Fibroblast of lung (primary cell): ENCODE data around the gene TPSG1. TPM values are rescaled to one million over a fixed set of nuclear protein-coding genes. Genes with fewer than 3 reads are reported as not detected.

Source experiments
- DNase-seq, 2 donors: peaks; one replicate each; pipeline versions ENCODE4 v3.0.0 to v3.0.0-alpha.2; 2010; ENCODE audit warnings: low read depth in 2 of 2
- H2AFZ ChIP-seq: 2 replicates; pipeline ENCODE4 v1.5.1; 2012; ENCODE audit warnings: low read length, control low read depth, inconsistent platforms
- H3K27ac ChIP-seq: 2 replicates; pipeline ENCODE4 v1.5.1; 2011; ENCODE audit warnings: low read length, control low read depth; ENCODE audit not compliant: insufficient read depth
- H3K27me3 ChIP-seq: 2 replicates; pipeline ENCODE4 v1.5.1; 2011; ENCODE audit warnings: mild to moderate bottlenecking, low read length; ENCODE audit not compliant: control insufficient read depth, insufficient read depth
- H3K36me3 ChIP-seq: 2 replicates; pipeline ENCODE4 v1.5.1; 2011; ENCODE audit warnings: low read length; ENCODE audit not compliant: control insufficient read depth, insufficient read depth
- H3K4me1 ChIP-seq: 2 replicates; pipeline ENCODE4 v1.5.1; 2011; ENCODE audit warnings: low read length; ENCODE audit not compliant: control insufficient read depth, insufficient read depth; ENCODE audit errors: extremely low read depth
- H3K4me2 ChIP-seq: 2 replicates; pipeline ENCODE4 v1.5.1; 2011; ENCODE audit warnings: low read length, control low read depth; ENCODE audit not compliant: insufficient read depth; ENCODE audit errors: extremely low read depth
- H3K4me3 ChIP-seq, 4 experiments: fragments of 200-600 bp in 1 of 4; sonication (generic) in 1 of 4; replicated peaks in 1 of 4; 2 replicates each; pipeline ENCODE4 v1.5.1; 2011 to 2016; ENCODE audit warnings: low read length in 4 of 4, low read depth in 3 of 4, mild to moderate bottlenecking in 3 of 4, control low read depth in 2 of 4, inconsistent platforms in 1 of 4, mixed read lengths in 1 of 4; ENCODE audit not compliant: insufficient read depth in 1 of 4; ENCODE audit errors: control extremely low read depth in 1 of 4
- H3K79me2 ChIP-seq: 2 replicates; pipeline ENCODE4 v1.5.1; 2012; ENCODE audit warnings: mild to moderate bottlenecking, low read length, inconsistent platforms; ENCODE audit not compliant: control insufficient read depth, insufficient read depth
- H3K9ac ChIP-seq: 2 replicates; pipeline ENCODE4 v1.5.1; 2011; ENCODE audit warnings: mild to moderate bottlenecking, low read length, control low read depth; ENCODE audit not compliant: insufficient read depth
- H3K9me3 ChIP-seq: 2 replicates; pipeline ENCODE4 v1.5.1; 2012; ENCODE audit warnings: low read depth, low read length; ENCODE audit not compliant: control insufficient read depth, insufficient read depth
- H4K20me1 ChIP-seq: 2 replicates; pipeline ENCODE4 v1.5.1; 2011; ENCODE audit warnings: low read length; ENCODE audit not compliant: control insufficient read depth, insufficient read depth; ENCODE audit errors: extremely low read depth
- CTCF ChIP-seq, 2 donors: IDR thresholded peaks in 1 of 2; conservative IDR thresholded peaks in 1 of 2; 1 replicate in 1 of 2; 2 replicates in 1 of 2; pipeline ENCODE4 v1.5.1; 2011 to 2012; ENCODE audit warnings: low read length in 2 of 2, control low read depth in 1 of 2, inconsistent platforms in 1 of 2, low read depth in 1 of 2, mild to moderate bottlenecking in 1 of 2
- EZH2 ChIP-seq: IDR thresholded peaks from 2 replicates; pipeline ENCODE4 v1.5.1; 2012; ENCODE audit warnings: low read length, control low read depth, mild to moderate bottlenecking; ENCODE audit errors: missing control alignments
- polyA plus RNA-seq, 2 donors: library from polyadenylated mRNA; depleted of rRNA in 1 of 2; stranded (reverse) in 1 of 2; unstranded in 1 of 2; fragments of >200 nt; gene quantifications; 2 replicates each; pipeline ENCODE4 v1.2.1, GENCODE V29; 2011 to 2012; ENCODE audit warnings: missing spikeins in 1 of 2
- total RNA-seq: library from RNA; depleted of rRNA; stranded (reverse); fragments of >200 nt; gene quantifications from 2 replicates; pipeline ENCODE4 v1.2.1, GENCODE V29; 2014

TPSG1 gene
- total and polyA plus RNA-seq, 2 donors (not counting 1 experiment from before 2014, with no cell fraction given), result not detected

GRCh38 chr16:1198194-1198593, 26.9 kb downstream of the TPSG1 start:
- no peaks in the 10 kb centered on the region for H3K9me3 ChIP-seq
- no peak overlapping the region for H3K27ac ChIP-seq
- no peaks in the 10 kb centered on the region for H3K36me3 ChIP-seq
- no peaks in the 10 kb centered on the region for H3K4me1 ChIP-seq
- no peaks in the 10 kb centered on the region for H3K27me3 ChIP-seq
- no peak overlapping the region for H3K4me2 ChIP-seq
- no peaks in the 10 kb centered on the region for H4K20me1 ChIP-seq
- no peaks in the 10 kb centered on the region for H3K79me2 ChIP-seq
- TF ChIP-seq CTCF (conservative IDR thresholded peaks at IDR 0.05 in 1 of 2, IDR thresholded peaks at IDR 0.05 in 1 of 2; ENCODE audit: low read depth in 1 of 2, low read length in 2 of 2) (no peak), EZH2 (no peak)
- H3K9ac ChIP-seq, result no peak overlapping the region
- no peak for DNase-seq
- H2AFZ ChIP-seq, result no peak overlapping the region
- H3K4me3 ChIP-seq, result no peak overlapping the region

- Histone ChIP-seq H3K36me3 (no peaks in the 10 kb centered on the region), H3K4me2 (no peak overlapping the region), H3K9ac (no peak overlapping the region), H3K4me1 (no peaks in the 10 kb centered on the region), H3K27me3 (no peaks in the 10 kb centered on the region), H2AFZ (no peak overlapping the region), H3K4me3 (no peak overlapping the region), H3K9me3 (no peaks in the 10 kb centered on the region), H3K79me2 (no peaks in the 10 kb centered on the region), H3K27ac (no peak overlapping the region), H4K20me1 (no peaks in the 10 kb centered on the region)
- no peak for TF ChIP-seq EZH2
- TF ChIP-seq CTCF (conservative IDR thresholded peaks at IDR 0.05 in 1 of 2, IDR thresholded peaks at IDR 0.05 in 1 of 2; ENCODE audit: low read depth in 1 of 2, low read length in 2 of 2), result no peak
- no peak for DNase-seq
Measured at GRCh38 chr16:1197237-1197866, 27.7 kb downstream of the TPSG1 start.

- DNase-seq, result no peak
- Histone ChIP-seq H3K9me3 (no peaks in the 10 kb centered on the region), H3K36me3 (no peaks in the 10 kb centered on the region), H3K9ac (no peak overlapping the region), H4K20me1 (no peaks in the 10 kb centered on the region), H3K4me2 (no peak overlapping the region), H3K27ac (no peak overlapping the region), H3K79me2 (no peaks in the 10 kb centered on the region), H2AFZ (no peak overlapping the region), H3K4me3 (no peak overlapping the region), H3K4me1 (no peaks in the 10 kb centered on the region), H3K27me3 (no peaks in the 10 kb centered on the region)
- TF ChIP-seq EZH2 (no peak), CTCF (conservative IDR thresholded peaks at IDR 0.05 in 1 of 2, IDR thresholded peaks at IDR 0.05 in 1 of 2; ENCODE audit: low read depth in 1 of 2, low read length in 2 of 2) (no peak)
Measured at GRCh38 chr16:1196494-1196893, 28.6 kb downstream of the TPSG1 start.
